Measurements from ENCODE around the gene SUGCT. TPM values are rescaled to one million over a fixed set of nuclear protein-coding genes. Genes with fewer than 3 reads are reported as not detected.

Gene SUGCT
- total and polyA plus RNA-seq, 3 experiments from 2014 or later: 1.1 to 1.4 (median 1.3) TPM

DNA sequence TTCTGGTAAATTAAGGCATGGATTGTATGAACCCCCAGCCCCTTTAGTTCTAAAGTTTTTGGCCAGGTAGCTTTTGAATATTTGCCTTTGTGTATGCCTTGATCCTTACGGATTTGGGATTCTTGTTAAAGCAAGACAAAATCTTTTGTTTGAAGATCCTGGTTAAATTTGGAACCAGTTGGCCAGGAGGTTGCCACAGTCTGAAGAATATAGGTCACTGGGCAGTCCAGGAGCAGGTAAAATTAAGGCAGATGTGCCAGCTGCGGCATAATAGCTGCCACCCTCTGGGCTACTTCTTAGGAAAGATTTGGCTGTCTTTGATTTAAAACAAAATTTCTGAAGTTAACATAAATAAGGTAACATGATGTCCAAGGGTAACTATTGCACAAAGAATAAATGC lies 192.3 kb downstream of the SUGCT start:
- DNase-seq: no peak

DNA sequence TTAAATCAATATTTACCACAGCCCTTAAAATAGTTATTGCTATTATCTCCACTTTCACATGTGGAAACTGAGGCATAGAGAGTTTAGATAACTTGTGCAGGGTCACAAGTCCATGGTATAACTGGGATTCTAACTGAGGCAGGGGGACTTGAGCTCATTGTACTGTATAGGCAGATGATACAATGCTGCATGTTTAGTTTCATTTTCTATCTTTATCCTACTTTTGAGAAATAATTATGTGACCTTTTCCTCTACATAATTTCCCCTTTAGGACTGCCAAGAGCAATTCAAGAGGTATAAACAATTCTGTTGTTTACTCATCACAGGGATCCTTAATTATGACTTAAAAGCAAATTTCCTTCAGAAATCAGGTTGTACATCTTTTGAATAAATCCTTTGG lies 193.1 kb downstream of the SUGCT start:
- ChIA-PET CTCF (no interaction called here), POLR2A (no interaction called here)
- H3K27me3 Mint-ChIP-seq: no peaks in the 10 kb centered on the region
- H3K9me3 Mint-ChIP-seq: no peaks in the 10 kb centered on the region
- no peak for DNase-seq
- H3K36me3 ChIP-seq (ENCODE audit: insufficient read depth, low read length): no peaks in the 10 kb centered on the region
- no peaks in the 10 kb centered on the region for H3K4me1 Mint-ChIP-seq
- no peaks in the 10 kb centered on the region for H3K27me3 ChIP-seq (ENCODE audit: insufficient read depth, low read length, poor library complexity, severe bottlenecking)
- H3K4me1 ChIP-seq (ENCODE audit: insufficient read depth, low read length): no peaks in the 10 kb centered on the region
- H3K27ac Mint-ChIP-seq: no peak overlapping the region
- H3K4me3 Mint-ChIP-seq: no peak overlapping the region
- H3K9me3 ChIP-seq (ENCODE audit: low read length): no peaks in the 10 kb centered on the region
- no peak overlapping the region for H3K27ac ChIP-seq (ENCODE audit: low read depth, low read length)
- no peak overlapping the region for H3K4me3 ChIP-seq (ENCODE audit: low read length)
- H3K36me3 Mint-ChIP-seq: no peaks in the 10 kb centered on the region

More for the DNA sequence above, 192.3 kb downstream of the SUGCT start:
- Mint-ChIP-seq H3K9me3 (no peaks in the 10 kb centered on the region), H3K27ac (peak overlapping the region in 1 of 8 donors; percentile 30), H3K4me3 (no peak overlapping the region), H3K4me1 (no peaks in the 10 kb centered on the region), H3K36me3 (no peaks in the 10 kb centered on the region), H3K27me3 (no peaks in the 10 kb centered on the region)
- H3K36me3 ChIP-seq (ENCODE audit: insufficient read depth, low read length): no peaks in the 10 kb centered on the region
- H3K9me3 ChIP-seq (ENCODE audit: low read length): no peaks in the 10 kb centered on the region
- ChIA-PET CTCF (no interaction called here), POLR2A (no interaction called here)
- no peak overlapping the region for H3K27ac ChIP-seq (ENCODE audit: low read depth, low read length)
- no peaks in the 10 kb centered on the region for H3K4me1 ChIP-seq (ENCODE audit: insufficient read depth, low read length)
- H3K4me3 ChIP-seq (ENCODE audit: low read length): no peak overlapping the region
- no peaks in the 10 kb centered on the region for H3K27me3 ChIP-seq (ENCODE audit: insufficient read depth, low read length, poor library complexity, severe bottlenecking)

GRCh38 chr7:40329601-40330153 lies 194.9 kb downstream of the SUGCT start:
- CTCF ChIA-PET: no interaction called here
- Histone ChIP-seq H3K4me3 (ENCODE audit: low read length) (no peak overlapping the region), H3K4me1 (ENCODE audit: insufficient read depth, low read length) (no peaks in the 10 kb centered on the region), H3K9me3 (ENCODE audit: low read length) (no peaks in the 10 kb centered on the region), H3K27ac (ENCODE audit: low read depth, low read length) (no peak overlapping the region), H3K36me3 (ENCODE audit: insufficient read depth, low read length) (no peaks in the 10 kb centered on the region), H3K27me3 (ENCODE audit: insufficient read depth, low read length, poor library complexity, severe bottlenecking) (no peaks in the 10 kb centered on the region)
- Mint-ChIP-seq H3K27ac (no peak overlapping the region), H3K9me3 (peaks cover 0 to 3% (median 0%) of the 10 kb centered on the region in 5 donors), H3K36me3 (no peaks in the 10 kb centered on the region), H3K4me1 (no peaks in the 10 kb centered on the region), H3K27me3 (no peaks in the 10 kb centered on the region), H3K4me3 (no peak overlapping the region)
- POLR2A ChIA-PET: no interaction called here
- peak in 1 of 5 donors; percentile 11 for DNase-seq

DNA sequence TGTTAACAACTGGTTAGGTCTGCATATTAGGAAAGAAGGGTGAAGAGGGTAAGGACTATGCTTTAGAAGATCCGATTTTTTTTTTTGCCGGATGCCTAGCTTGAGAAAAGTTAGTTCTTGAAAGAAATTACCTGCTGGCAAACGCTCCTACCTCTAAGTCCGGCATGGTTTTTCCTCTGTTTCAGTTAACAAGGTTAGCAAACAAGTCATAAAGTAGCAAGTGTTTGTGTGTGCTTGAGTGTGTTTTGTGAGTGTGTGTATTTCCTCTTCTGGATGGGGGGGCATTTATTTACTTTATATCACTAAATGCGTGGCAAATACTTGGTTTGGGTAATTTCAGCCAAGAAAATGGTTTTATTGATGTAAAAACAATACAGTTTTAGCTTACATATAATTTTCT lies 195.6 kb downstream of the SUGCT start:
- no peaks in the 10 kb centered on the region for H3K27me3 ChIP-seq (ENCODE audit: insufficient read depth, low read length, poor library complexity, severe bottlenecking)
- H3K36me3 ChIP-seq (ENCODE audit: insufficient read depth, low read length): no peaks in the 10 kb centered on the region
- H3K27ac ChIP-seq (ENCODE audit: low read depth, low read length): no peak overlapping the region
- no peak for DNase-seq
- ChIA-PET CTCF (interaction anchor here (0.5 kb wide), 1 partner anchor 851 kb away, joined by 3 read pairs; no protein-coding TSS in a partner anchor), POLR2A (no interaction called here)
- no peaks in the 10 kb centered on the region for H3K4me1 Mint-ChIP-seq
- peaks cover 0 to 3% (median 0%) of the 10 kb centered on the region in 5 donors for H3K9me3 Mint-ChIP-seq
- H3K27me3 Mint-ChIP-seq: no peaks in the 10 kb centered on the region
- no peaks in the 10 kb centered on the region for H3K4me1 ChIP-seq (ENCODE audit: insufficient read depth, low read length)
- no peaks in the 10 kb centered on the region for H3K9me3 ChIP-seq (ENCODE audit: low read length)
- no peak overlapping the region for H3K4me3 ChIP-seq (ENCODE audit: low read length)
- H3K4me3 Mint-ChIP-seq: no peak overlapping the region
- H3K36me3 Mint-ChIP-seq: no peaks in the 10 kb centered on the region
- no peak overlapping the region for H3K27ac Mint-ChIP-seq

DNA sequence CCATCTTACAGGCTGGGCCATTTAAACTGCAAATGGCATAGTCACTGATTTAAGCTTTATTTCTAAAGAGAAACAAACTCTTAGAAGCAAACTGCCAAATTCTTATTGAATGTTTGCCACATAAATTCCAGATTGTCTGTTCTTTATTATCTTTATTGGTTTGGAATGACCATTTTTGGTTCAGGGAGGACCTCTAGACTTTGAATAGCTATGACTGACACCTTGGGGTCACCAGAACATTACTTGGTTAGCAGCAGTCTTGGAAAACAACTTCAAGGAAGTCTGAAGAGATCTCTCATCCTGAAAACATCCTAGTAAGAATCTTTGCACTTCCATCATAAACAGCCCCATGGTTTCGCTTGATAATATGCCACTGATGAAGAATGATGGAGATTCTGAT lies 197.1 kb downstream of the SUGCT start:
- no peak overlapping the region for H3K27ac ChIP-seq (ENCODE audit: low read depth, low read length)
- ChIA-PET POLR2A (no interaction called here), CTCF (interaction anchor here (1.2 kb wide), 1 partner anchor 9 kb away, joined by 3 read pairs; no protein-coding TSS in a partner anchor)
- H3K9me3 Mint-ChIP-seq: peaks cover 2 to 11% (median 3%) of the 10 kb centered on the region in 5 donors
- H3K36me3 ChIP-seq (ENCODE audit: insufficient read depth, low read length): no peaks in the 10 kb centered on the region
- no peaks in the 10 kb centered on the region for H3K9me3 ChIP-seq (ENCODE audit: low read length)
- no peak for DNase-seq
- H3K4me1 Mint-ChIP-seq: no peaks in the 10 kb centered on the region
- no peak overlapping the region for H3K4me3 Mint-ChIP-seq
- no peaks in the 10 kb centered on the region for H3K4me1 ChIP-seq (ENCODE audit: insufficient read depth, low read length)
- H3K27me3 ChIP-seq (ENCODE audit: insufficient read depth, low read length, poor library complexity, severe bottlenecking): no peaks in the 10 kb centered on the region
- H3K27me3 Mint-ChIP-seq: no peaks in the 10 kb centered on the region
- H3K36me3 Mint-ChIP-seq: no peaks in the 10 kb centered on the region
- H3K4me3 ChIP-seq (ENCODE audit: low read length): no peak overlapping the region
- no peak overlapping the region for H3K27ac Mint-ChIP-seq

DNA sequence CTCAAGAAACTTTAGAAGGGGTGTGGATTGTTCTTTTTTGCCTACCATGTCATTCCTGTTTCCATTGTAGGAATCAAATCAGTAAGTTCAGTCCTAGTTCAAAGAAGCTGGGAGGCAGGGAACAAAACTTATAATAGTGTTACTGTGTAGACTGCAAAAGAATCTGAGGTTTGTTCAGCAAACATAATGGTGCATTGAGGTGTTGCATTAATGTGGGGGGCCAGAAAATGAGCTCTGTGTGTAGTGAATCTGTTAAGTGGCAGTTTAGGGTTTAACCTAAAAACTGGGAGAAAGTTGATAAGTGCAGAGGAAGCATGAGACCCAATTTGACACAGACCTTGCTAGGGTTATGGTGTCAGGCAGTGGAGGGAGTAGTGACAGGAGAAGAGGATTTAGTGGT lies 197.7 kb downstream of the SUGCT start:
- CTCF ChIA-PET: interaction anchor here (1.2 kb wide), 1 partner anchor 8 kb away, joined by 3 read pairs; no protein-coding TSS in a partner anchor
- Mint-ChIP-seq H3K9me3 (peaks cover 5 to 17% (median 7%) of the 10 kb centered on the region in 5 donors), H3K27me3 (no peaks in the 10 kb centered on the region), H3K4me3 (no peak overlapping the region), H3K27ac (no peak overlapping the region), H3K4me1 (no peaks in the 10 kb centered on the region), H3K36me3 (no peaks in the 10 kb centered on the region)
- POLR2A ChIA-PET: no interaction called here
- Histone ChIP-seq H3K36me3 (ENCODE audit: insufficient read depth, low read length) (no peaks in the 10 kb centered on the region), H3K4me3 (ENCODE audit: low read length) (no peak overlapping the region), H3K27me3 (ENCODE audit: insufficient read depth, low read length, poor library complexity, severe bottlenecking) (no peaks in the 10 kb centered on the region), H3K9me3 (ENCODE audit: low read length) (no peaks in the 10 kb centered on the region), H3K27ac (ENCODE audit: low read depth, low read length) (no peak overlapping the region), H3K4me1 (ENCODE audit: insufficient read depth, low read length) (no peaks in the 10 kb centered on the region)
- DNase-seq: no peak

DNA sequence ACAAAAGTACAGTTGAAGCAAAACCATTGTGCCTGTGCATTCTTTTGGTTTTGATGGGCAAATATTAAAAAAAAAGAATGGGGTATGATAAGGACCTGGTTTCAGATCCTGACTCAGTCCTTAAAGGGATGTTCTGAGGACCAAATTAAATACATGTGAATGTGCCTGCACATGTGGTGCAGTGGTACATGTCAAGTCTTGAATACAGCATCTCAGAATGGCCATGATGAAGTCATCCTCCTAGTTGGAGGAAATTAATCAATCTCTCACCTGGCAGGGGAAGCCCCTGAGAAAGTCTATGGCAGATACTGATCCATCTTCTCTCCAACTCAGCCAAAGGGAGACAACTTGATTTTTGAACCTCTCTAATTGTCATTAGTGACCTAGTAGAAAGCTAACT lies 207.0 kb downstream of the SUGCT start:
- H3K4me3 ChIP-seq (ENCODE audit: low read length): no peak overlapping the region
- no peaks in the 10 kb centered on the region for H3K27me3 ChIP-seq (ENCODE audit: insufficient read depth, low read length, poor library complexity, severe bottlenecking)
- no peaks in the 10 kb centered on the region for H3K36me3 ChIP-seq (ENCODE audit: insufficient read depth, low read length)
- no peaks in the 10 kb centered on the region for H3K9me3 ChIP-seq (ENCODE audit: low read length)
- Mint-ChIP-seq H3K4me3 (no peak overlapping the region), H3K36me3 (peaks cover 0 to 6% (median 0%) of the 10 kb centered on the region in 3 donors), H3K4me1 (no peaks in the 10 kb centered on the region), H3K9me3 (peaks cover 9 to 41% (median 10%) of the 10 kb centered on the region in 5 donors), H3K27me3 (no peaks in the 10 kb centered on the region), H3K27ac (no peak overlapping the region)
- ChIA-PET POLR2A (no interaction called here), CTCF (no interaction called here)
- no peak overlapping the region for H3K27ac ChIP-seq (ENCODE audit: low read depth, low read length)
- no peaks in the 10 kb centered on the region for H3K4me1 ChIP-seq (ENCODE audit: insufficient read depth, low read length)
- no peak for DNase-seq

GRCh38 chr7:40346554-40346953 lies 211.7 kb downstream of the SUGCT start:
- H3K27me3 Mint-ChIP-seq: no peaks in the 10 kb centered on the region
- no peaks in the 10 kb centered on the region for H3K9me3 ChIP-seq (ENCODE audit: low read length)
- no peaks in the 10 kb centered on the region for H3K4me1 ChIP-seq (ENCODE audit: insufficient read depth, low read length)
- no peak for DNase-seq
- H3K4me3 Mint-ChIP-seq: no peak overlapping the region
- H3K36me3 Mint-ChIP-seq: no peaks in the 10 kb centered on the region
- H3K27me3 ChIP-seq (ENCODE audit: insufficient read depth, low read length, poor library complexity, severe bottlenecking): no peaks in the 10 kb centered on the region
- H3K4me1 Mint-ChIP-seq: no peaks in the 10 kb centered on the region
- POLR2A ChIA-PET: no interaction called here
- peaks cover 0 to 9% (median 2%) of the 10 kb centered on the region in 5 donors for H3K9me3 Mint-ChIP-seq
- H3K27ac ChIP-seq (ENCODE audit: low read depth, low read length): no peak overlapping the region
- no peaks in the 10 kb centered on the region for H3K36me3 ChIP-seq (ENCODE audit: insufficient read depth, low read length)
- CTCF ChIA-PET: no interaction called here
- no peak overlapping the region for H3K27ac Mint-ChIP-seq
- no peak overlapping the region for H3K4me3 ChIP-seq (ENCODE audit: low read length)
